GM10266 (cell line): Measurements from ENCODE around the gene CMTM8.

ENCODE experiments used
- DNase-seq: peaks from one replicate; pipeline ENCODE4 v3.0.0; 2012; ENCODE audit errors: extremely low spot score
- CTCF ChIP-seq: IDR thresholded peaks from 2 replicates; pipeline ENCODE4 v1.5.1; 2012; ENCODE audit warnings: mild to moderate bottlenecking, low read depth; ENCODE audit not compliant: control insufficient read depth, insufficient read depth; ENCODE audit errors: missing control alignments

CMTM8 gene

GRCh38 chr3:32198714-32199113 is 39.8 kb upstream of the CMTM8 start:
- no peak for DNase-seq
- no peak for TF ChIP-seq CTCF

DNA sequence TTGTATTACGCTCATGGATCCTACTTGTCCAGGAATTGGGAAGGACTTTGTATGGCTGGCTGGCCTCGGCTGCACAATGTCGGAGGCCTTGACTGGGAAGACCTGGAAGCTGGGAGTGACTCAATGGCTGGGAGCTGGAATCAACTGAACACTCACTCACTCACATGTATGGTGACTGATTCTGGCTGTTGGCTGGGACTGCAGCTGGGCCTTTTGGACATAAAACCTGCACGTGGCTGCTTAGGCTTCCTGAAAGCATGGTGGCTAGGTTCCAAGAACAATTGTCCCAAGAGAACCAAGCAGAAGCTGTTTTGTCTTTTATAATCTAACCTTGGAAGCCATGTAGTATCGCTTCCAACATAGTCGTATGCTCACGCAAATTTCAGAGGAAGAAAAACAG is 38.0 kb upstream of the CMTM8 start:
- no peak for TF ChIP-seq CTCF
- DNase-seq = no peak

DNA sequence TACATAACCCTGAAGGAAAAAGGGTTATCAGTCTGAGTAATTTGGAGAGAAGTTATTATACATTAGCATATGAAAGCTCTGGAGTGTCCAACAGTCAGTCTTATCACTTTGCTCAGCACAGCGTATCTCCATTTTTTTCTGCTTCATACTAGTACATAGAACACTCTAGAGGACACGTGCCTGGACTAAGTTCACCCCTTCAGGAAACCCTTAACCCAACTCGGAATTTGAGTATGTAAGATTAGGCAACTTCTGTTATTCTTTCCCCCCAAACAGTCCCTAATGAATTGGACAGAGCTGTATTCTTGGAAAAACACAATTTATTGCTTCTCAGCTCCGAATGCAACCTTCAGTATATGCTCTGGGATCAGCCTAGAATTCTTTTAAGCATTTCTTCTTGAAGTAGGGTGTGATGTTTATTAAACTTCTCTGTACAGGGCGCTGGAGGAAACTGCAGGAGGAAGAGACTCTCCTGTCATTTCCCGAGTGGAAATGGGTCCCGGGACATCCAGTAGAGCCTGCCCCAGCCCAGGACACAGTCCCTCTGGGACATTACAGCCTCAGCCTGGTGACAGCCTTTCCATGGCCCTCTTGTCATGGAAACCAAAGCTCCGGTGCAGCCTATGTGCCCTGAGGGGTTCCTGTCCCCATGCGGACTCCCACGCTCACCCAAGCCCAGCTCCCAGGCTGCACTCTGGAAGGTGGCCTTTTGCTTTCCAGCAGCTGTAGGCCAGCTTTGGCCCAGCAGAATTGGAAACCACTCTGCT is 37.3 kb upstream of the CMTM8 start:
- no peak for TF ChIP-seq CTCF
- DNase-seq = no peak

DNA sequence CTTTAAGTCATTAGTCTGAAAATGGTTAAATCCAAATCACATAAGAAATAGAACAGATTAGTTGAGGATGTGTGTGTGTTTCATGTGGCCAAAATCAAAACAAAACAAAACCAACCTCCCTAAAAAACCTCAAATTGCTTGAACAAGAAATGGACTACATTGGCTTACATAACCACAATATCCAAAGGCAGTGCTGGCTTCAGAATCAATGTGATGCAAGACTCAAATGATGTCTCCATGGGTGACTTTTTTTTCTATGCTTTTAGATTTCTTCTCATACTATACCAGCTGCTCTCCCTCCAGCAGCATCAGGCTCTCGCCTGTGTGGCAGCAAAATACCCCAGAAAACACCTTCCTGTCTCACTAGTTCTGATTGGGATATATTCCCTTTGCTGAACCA is 36.0 kb upstream of the CMTM8 start:
- DNase-seq = no peak
- TF ChIP-seq CTCF = no peak

DNA sequence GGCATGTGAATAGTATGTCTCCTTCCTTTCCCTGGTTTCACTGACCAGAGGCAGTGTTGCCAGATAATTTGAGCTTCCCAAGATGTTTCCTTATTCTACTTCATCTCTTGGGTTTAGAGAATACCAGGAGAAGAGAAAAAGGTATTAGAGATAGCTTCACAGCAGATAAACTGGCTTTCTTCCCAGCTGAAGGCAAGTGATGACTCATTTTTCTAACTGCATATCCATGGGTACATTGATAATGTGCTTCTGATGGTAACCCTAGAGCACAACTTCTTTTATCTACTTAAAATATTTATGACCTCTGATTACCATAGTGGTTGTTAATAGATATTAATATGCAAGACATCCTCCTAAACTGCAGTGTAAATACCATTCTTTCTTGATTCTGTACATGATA is 34.6 kb upstream of the CMTM8 start:
- DNase-seq = no peak
- no peak for TF ChIP-seq CTCF

- TF ChIP-seq CTCF = no peak
- no peak for DNase-seq
Measured at GRCh38 chr3:32208447-32208846, 30.0 kb upstream of the CMTM8 start.

DNA sequence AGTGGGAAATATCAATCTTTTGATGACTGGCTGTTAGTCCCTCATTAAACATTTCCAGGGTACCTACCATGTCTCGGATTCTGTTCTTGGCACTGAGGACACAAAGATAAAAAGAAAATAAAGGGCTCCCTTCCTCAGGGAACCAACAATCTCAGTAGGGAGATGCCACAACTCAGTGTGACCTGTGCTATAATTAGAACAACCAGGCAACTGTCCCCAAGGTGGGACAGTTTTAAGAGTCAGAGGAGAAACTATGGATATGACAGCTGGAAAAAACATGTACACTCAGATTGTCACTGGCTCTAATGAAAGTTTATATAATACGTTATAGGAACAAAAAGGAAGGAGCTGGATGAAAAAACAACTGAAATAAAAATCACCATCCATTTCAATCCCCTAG is 23.3 kb upstream of the CMTM8 start:
- TF ChIP-seq CTCF = no peak

More for the DNA sequence above, 23.3 kb upstream of the CMTM8 start:
- no peak for DNase-seq
